GM18520 (cell line): Measurements from ENCODE around the gene LRRC8E.

Experiments
- ATAC-seq: cut with Tn5 transposase; IDR thresholded peaks from one replicate; pipeline ENCODE4 v1.9.1; 2021; ENCODE audit not compliant: unreplicated experiment

LRRC8E gene

GRCh38 chr19:7867092-7867844, 21.0 kb upstream of the LRRC8E start:
- ATAC-seq = no peak

GRCh38 chr19:7868326-7868670, 20.0 kb upstream of the LRRC8E start:
- no peak for ATAC-seq

DNA sequence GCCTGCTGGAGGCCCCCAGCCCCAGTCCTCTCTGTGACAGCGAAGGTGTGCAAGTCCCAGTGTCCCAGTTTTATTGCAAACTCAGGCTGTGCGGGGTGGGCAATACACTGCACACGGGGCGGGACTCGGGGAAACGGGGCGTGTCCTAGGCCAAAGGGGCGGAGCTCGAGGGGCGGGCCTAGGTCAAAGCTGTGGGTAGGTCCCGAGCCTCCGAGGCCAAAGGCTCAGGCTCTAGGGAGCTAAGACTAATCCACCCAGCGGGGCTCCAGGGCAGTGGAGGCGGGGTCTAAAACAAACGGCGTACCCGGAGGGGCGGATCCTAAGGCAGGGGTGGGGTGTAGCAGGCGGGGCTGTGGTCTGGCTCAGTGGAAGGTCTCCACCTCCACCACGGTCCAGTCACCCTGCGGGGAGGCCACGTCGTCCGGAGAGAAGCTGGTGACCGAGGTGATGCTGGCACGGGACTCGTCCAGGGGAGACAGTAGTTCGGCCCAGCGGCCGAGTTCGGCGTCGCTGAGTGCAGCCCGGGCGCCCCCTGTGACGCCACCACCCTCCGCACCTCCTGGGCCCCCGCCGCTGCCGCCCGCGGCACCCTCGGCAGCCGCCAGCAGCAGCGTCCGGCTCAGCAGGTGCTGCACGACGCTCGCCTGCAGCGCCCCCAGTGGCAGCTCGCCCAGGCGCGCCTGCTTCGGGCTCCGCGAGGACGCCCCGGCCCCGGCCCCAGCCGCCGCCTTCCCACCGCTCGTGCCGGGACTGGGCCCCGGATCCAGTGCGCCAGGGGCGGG, 19.4 kb upstream of the LRRC8E start:
- peak; percentile 52 for ATAC-seq

DNA sequence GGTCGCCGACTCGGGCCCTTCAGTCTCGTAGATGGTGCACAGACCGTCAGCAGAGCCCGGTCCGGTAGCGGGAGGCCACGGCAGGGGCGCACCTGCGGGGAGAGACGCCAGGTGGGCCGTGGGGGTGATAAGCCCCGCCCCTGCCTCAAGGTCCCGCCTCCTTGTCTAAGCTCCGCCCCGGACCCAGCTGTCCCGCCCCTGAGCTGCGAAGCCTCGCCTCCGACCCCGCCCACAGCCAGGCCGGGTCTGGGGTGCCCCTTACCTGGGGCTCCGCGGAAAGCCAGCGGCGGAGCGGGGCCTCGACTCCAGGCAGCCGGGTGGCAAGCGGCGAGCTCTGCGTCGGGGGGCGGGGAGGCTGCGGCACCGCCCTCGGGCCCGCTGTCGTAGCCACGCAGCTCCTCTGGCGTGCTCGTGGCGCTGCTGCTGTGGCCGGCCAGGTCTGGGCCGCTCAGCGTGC, 18.8 kb upstream of the LRRC8E start:
- ATAC-seq = peak; percentile 35

DNA sequence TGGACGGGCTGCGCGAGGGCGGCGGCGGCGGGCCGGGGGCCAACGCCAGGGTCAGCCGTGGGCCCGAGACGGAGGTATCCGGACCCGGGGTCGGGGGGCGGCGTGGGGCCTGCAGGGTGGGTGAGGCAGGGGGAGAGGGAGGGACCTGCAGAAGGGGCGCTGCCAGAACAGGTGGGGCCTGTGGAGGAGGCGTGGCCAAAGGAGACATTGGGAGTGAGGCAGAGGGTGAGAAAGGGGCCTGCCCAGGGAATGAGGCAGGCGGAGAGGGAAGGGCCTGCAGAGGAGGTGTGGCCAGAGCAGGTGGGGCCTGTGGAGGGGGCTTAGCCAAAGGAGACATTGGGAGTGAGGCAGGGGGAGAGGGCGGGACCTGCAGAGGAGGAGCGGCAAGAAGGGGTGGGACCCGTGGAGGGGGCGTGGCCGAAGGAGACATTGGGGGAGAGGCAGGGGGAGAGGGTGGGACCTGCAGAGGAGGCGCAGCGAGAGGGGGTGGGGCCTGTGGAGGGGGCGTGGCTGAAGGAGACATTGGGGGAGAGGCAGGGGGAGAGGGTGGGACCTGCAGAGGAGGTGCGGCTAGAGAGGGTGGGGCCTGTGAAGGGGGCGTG, 18.3 kb upstream of the LRRC8E start:
- no peak for ATAC-seq

- no peak for ATAC-seq
Observed at GRCh38 chr19:7870571-7871436, 17.5 kb upstream of the LRRC8E start.

DNA sequence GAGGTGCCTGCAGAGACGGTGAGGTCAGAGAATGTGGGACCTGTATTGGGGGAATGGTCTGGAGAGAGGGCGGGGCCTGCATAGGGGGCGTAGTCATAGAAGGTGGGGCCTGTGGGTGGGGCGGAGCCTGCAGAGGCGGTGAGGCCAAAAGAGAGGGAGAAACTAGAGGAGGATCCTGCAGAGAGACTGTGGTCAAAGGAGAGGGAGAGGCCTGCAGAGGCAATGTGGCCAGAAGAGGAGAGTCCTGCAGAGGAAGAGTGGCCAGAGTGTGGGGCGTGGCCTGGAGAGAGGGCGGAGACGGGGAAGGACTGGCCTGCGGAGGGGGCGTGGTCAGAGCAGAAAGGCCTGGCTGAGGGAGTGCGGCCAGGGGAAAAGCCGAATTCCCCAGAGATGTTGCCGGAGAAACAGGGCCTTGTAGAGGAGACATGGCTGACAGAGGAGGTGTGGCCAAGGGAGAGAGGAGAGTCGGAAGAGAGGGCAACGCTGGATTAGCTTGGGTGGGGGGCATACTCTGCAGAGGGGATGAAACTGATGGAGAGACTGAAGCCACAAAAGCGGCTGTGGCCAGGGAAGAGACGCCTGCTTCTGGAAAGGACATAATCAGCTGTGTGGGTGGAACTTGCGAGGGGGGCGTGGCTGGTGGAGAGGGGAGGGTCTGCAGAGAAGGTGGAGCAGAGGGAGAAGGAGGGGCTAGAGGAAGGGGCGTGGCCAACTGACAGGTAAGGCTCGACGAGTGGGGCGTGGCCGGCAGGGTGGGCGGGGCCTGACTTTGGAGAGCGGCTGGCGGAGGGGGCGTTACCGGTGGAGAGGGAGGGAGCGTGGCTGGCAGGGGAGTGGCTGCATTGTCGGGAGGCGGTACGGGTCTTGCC, 16.6 kb upstream of the LRRC8E start:
- ATAC-seq = no peak

- ATAC-seq = no peak
Observed at GRCh38 chr19:7872306-7873204, 15.8 kb upstream of the LRRC8E start.

- no peak for ATAC-seq
Observed at GRCh38 chr19:7873304-7874075, 14.8 kb upstream of the LRRC8E start.

- no peak for ATAC-seq
Observed at GRCh38 chr19:7874076-7874896, 14.0 kb upstream of the LRRC8E start, which contains the start of gene PRR36. Gene PRR36 (minus strand): TSS chr19:7874390. CDS start chr19:7873689, 701 bp downstream.

- ATAC-seq = no peak
Observed at GRCh38 chr19:7874897-7875273, 13.4 kb upstream of the LRRC8E start.

GRCh38 chr19:7877249-7877836, 11.0 kb upstream of the LRRC8E start:
- ATAC-seq = no peak

- no peak for ATAC-seq
Observed at GRCh38 chr19:7879111-7879807, 9.1 kb upstream of the LRRC8E start.

GRCh38 chr19:7879836-7880235, 8.5 kb upstream of the LRRC8E start:
- no peak for ATAC-seq

DNA sequence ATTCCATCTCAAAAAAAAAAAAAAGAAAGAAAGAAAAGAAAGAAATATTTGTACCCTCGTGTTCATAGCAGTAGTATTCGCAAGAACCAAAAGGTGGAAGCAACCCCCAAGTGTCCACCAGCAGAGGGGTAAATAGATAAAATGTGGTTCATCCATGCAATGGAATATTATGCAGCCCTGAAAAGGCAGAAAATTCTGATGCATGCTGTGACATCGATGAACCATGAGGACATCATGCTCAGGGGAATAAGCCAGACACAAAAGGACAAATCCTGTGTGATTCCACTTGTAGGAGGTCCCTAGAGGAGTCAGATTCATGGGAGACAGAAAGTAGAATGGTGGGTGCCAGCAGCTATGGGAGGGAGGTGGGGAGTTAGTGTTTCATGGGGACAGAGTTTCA, 6.4 kb upstream of the LRRC8E start:
- ATAC-seq = no peak

GRCh38 chr19:7883105-7883504, 5.2 kb upstream of the LRRC8E start:
- no peak for ATAC-seq
